H1 (cell line): ENCODE results near the gene HPN.

Experiments used
- EGR1 ChIP-seq: IDR thresholded peaks from 2 replicates; pipeline ENCODE4 v1.6.1; 2011; ENCODE audit warnings: low read depth, low read length, borderline replicate concordance
- EZH2 ChIP-seq: fragments of 200-600 bp; sonication (generic); IDR thresholded peaks from 2 replicates; pipeline ENCODE4 v1.7.1; 2012; ENCODE audit warnings: low read depth, mild to moderate bottlenecking, moderate library complexity, low read length, inconsistent platforms; ENCODE audit not compliant: severe bottlenecking
- FOSL1 ChIP-seq: IDR thresholded peaks from 2 replicates; pipeline ENCODE4 v1.6.1; 2011; ENCODE audit warnings: mild to moderate bottlenecking, low read depth, low read length, moderate library complexity; ENCODE audit not compliant: insufficient read depth
- GABPA ChIP-seq: IDR thresholded peaks from 2 replicates; pipeline ENCODE4 v1.6.1; 2011; ENCODE audit warnings: mild to moderate bottlenecking, low read length, moderate library complexity, borderline replicate concordance; ENCODE audit not compliant: insufficient read depth
- POLR2A ChIP-seq, 2 experiments: IDR thresholded peaks; 1 replicate in 1 of 2; 2 replicates in 1 of 2; pipeline ENCODE4 v1.6.1; 2011; ENCODE audit warnings: low read depth in 2 of 2, low read length in 2 of 2, mild to moderate bottlenecking in 2 of 2; ENCODE audit errors: control extremely low read depth in 1 of 2
- POLR2AphosphoS5 ChIP-seq: IDR thresholded peaks from 2 replicates; pipeline ENCODE4 v1.6.1; 2011; ENCODE audit warnings: low read depth, low read length
- RAD21 ChIP-seq, 2 experiments: IDR thresholded peaks in 1 of 2; conservative IDR thresholded peaks in 1 of 2; 2 replicates each; pipeline ENCODE4 v1.6.1; 2011; ENCODE audit warnings: low read depth in 2 of 2, low read length in 2 of 2, improper control_type of control experiment in 1 of 2, inconsistent platforms in 1 of 2, mild to moderate bottlenecking in 1 of 2, moderate library complexity in 1 of 2
- SP1 ChIP-seq: IDR thresholded peaks from 2 replicates; pipeline ENCODE4 v1.6.1; 2011; ENCODE audit warnings: low read depth, low read length
- TEAD4 ChIP-seq: IDR thresholded peaks from 2 replicates; pipeline ENCODE4 v1.6.1; 2012; ENCODE audit warnings: low read depth, low read length, inconsistent platforms, mixed read lengths
- TF ChIP-seq, protein P1 (sequence below), 3 experiments: IDR thresholded peaks; 1 replicate in 2 of 3; 2 replicates in 1 of 3; pipeline versions ENCODE4 v1.5.1 to v1.6.1; 2011; ENCODE audit warnings: low read length in 3 of 3, mild to moderate bottlenecking in 3 of 3, inconsistent platforms in 2 of 3, low read depth in 1 of 3, moderate library complexity in 1 of 3; ENCODE audit not compliant: insufficient read depth in 1 of 3; ENCODE audit errors: control extremely low read depth in 1 of 3
- TF ChIP-seq, protein P2 (sequence below): IDR thresholded peaks from 2 replicates; pipeline ENCODE4 v1.6.1; 2012; ENCODE audit warnings: low read length, inconsistent platforms

DNA sequence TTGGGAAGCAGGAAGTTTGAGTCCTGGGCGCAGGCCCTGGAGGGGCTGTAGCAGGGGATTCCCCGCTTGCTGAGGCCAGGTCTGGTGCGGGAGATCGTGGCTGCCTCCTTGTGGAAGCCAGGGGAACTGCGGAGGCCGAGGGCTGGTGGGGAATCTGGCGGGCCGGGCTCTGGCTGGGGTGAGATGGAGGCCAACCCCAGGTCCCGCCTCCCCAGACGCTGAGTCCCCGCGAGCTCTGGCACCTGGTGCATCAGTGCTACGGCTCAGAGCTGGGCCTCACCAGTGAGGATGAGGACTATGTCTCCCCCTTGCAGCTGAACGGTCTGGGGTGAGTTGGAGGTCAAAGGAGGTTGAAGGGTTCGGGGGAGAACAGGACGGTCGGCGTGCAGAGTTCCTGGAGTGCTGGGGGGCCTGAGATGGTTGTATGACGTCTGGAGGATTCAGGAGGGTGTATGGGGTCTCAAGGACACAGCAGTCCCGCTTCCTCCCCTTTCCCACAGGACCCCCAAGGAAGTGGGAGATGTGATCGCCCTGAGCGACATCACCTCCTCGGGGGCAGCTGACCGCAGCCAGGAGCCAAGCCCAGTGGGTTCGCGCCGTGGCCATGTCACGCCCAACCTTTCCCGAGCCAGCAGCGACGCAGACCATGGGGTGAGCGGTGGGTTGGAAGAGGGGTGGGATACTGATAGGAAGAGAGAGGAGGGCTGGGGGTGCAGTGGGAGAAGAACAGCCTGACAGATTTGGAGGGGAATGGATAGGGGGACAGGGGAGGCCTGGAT lies 28.3 kb upstream of the HPN start:
- peak; percentile 96 for TF ChIP-seq RAD21 (IDR thresholded peaks at IDR 0.05 in 1 of 2, conservative IDR thresholded peaks at IDR 0.05 in 1 of 2; ENCODE audit: low read depth in 2 of 2, low read length in 2 of 2)
- peak; percentile 37; the same call in 1 of the 2 replicates for TF ChIP-seq POLR2AphosphoS5
- TF ChIP-seq, protein P1, sequence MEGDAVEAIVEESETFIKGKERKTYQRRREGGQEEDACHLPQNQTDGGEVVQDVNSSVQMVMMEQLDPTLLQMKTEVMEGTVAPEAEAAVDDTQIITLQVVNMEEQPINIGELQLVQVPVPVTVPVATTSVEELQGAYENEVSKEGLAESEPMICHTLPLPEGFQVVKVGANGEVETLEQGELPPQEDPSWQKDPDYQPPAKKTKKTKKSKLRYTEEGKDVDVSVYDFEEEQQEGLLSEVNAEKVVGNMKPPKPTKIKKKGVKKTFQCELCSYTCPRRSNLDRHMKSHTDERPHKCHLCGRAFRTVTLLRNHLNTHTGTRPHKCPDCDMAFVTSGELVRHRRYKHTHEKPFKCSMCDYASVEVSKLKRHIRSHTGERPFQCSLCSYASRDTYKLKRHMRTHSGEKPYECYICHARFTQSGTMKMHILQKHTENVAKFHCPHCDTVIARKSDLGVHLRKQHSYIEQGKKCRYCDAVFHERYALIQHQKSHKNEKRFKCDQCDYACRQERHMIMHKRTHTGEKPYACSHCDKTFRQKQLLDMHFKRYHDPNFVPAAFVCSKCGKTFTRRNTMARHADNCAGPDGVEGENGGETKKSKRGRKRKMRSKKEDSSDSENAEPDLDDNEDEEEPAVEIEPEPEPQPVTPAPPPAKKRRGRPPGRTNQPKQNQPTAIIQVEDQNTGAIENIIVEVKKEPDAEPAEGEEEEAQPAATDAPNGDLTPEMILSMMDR (IDR thresholded peaks at IDR 0.05; ENCODE audit: control extremely low read depth in 1 of 3, insufficient read depth in 1 of 3, low read depth in 1 of 3, low read length in 3 of 3), result peak; percentile 96 to 98 (median 98)
- no peak for TF ChIP-seq EZH2
- no peak for TF ChIP-seq SP1
- TF ChIP-seq, protein P2, sequence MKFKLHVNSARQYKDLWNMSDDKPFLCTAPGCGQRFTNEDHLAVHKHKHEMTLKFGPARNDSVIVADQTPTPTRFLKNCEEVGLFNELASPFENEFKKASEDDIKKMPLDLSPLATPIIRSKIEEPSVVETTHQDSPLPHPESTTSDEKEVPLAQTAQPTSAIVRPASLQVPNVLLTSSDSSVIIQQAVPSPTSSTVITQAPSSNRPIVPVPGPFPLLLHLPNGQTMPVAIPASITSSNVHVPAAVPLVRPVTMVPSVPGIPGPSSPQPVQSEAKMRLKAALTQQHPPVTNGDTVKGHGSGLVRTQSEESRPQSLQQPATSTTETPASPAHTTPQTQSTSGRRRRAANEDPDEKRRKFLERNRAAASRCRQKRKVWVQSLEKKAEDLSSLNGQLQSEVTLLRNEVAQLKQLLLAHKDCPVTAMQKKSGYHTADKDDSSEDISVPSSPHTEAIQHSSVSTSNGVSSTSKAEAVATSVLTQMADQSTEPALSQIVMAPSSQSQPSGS, result no peak
- no peak; the same call in 1 of the 2 replicates for TF ChIP-seq GABPA
- TF ChIP-seq EGR1, result no peak
- no peak for TF ChIP-seq FOSL1
- peak in 1 of 2 experiments; percentile 34; a peak in 2 of 3 replicates for TF ChIP-seq POLR2A (IDR thresholded peaks at IDR 0.05; ENCODE audit: control extremely low read depth in 1 of 2, low read depth in 2 of 2, low read length in 2 of 2)
- TF ChIP-seq TEAD4, result peak; percentile 37; the same call in 1 of the 2 replicates
